SKM-1 treated with dmso at 0.1 percent for 144 hours (cell line): ENCODE results near the gene CHTF18.

Experiments used
- DNase-seq: peaks from one replicate; lab custom pipeline; 2025; ENCODE audit not compliant: unreplicated experiment; lab: John Stamatoyannopoulos, UW

CHTF18 gene

DNA sequence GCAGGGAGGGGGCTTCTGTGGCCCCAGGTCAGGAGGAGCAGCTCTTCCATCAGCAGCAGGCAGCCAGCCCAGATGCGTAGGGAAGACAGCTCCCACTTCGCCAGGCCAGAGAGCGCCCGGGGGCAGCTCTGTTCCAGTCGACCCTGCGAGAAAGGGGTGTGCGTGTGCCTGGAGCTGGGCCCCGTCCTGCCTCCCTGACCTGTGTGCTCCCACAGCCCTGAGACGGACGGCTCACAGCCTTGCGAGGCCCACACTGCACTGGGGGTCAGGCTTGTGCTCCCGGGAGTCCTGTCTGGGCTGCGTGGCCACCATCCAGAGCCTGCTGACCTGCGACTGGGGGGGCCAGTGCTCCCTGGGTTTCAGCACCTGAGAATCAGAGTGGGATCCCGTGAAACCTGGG is 28.4 kb upstream of the CHTF18 start:
- DNase-seq = no peak

DNA sequence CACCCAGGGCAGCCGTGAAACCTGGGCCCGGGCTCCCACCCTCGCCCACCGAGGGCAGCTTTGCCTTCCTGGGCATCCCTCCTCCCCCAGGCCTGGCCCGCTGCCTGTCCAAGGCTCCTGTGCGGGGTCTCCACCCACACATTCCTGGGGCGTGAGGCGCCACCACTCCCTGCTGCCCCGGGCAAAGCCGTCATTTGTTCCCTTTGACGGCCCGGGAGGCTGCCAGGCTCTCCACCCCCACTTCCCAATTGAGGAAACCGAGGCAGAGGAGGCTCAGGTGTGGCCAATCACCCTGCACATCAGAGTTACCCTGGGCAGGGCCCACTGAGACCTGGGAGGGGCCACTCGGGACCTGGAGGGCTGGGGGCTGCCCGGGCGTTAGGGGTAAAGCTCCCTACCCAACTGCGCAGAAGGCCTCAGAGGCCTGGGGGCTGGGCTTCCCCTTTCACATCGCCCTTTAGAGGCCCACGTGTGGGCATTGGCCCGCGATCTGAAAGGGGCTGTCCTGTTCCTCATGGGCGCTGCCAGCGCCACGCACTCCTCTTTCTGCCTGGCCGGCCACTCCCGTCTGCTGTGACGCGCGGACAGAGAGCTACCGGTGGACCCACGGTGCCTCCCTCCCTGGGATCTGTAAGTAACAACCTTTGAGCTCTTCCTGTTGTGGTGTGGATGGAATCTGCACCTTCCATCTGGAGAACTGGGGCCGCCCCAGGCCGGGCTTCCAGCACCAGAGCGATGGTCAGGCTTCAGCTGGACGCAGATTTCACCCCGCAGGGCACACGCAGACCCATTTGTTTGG is 27.7 kb upstream of the CHTF18 start, which contains the start of gene MSLN:
TSS of gene MSLN (plus strand) at position 190 of the 799 bp plus-strand sequence. CDS start 1,947 bp downstream, outside the sequence.
- no peak for DNase-seq

DNA sequence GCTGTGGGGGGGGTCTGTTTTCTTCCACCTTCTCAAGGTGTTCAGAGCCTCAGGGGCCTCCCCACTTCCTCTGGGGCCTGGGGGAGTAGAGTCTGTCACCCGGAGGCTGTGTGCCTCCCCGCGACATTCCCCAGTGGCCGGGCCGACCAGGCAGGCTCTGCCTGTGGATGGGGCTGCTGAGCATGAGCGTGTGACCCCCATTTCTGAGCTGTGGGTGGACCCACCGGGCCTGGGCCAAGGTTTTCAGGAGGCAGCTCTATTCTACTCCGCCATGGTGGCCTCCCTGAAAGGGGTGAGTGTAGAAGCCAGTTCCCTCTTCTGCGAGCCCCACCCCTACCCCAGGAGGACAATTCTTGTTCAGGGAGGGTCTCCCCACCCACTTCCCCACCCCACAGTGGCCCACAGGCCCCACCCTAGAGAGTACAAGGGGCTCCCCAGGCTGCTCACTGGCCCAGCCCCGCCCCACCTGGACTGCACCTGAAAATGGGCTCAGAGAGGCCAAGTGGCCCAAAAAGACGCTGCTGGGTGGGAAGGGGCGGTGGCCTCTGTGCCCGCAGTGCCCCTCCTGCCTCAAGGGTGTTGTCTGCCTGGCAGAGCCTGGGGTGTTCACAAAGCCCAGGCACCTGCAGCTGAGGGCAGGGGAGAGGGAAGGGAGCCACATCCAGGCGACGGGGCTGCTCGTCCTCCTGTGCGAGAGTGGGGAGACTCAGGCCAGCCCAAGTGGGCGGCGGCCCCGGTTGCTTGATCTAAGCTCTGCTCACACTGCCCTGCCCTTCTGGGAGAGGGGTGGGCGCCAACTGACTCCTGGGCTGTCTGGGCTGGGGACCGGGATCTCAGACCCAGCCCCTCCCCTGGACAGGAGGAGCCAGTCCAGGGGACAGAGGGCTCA is 26.6 kb upstream of the CHTF18 start:
- no peak for DNase-seq

DNA sequence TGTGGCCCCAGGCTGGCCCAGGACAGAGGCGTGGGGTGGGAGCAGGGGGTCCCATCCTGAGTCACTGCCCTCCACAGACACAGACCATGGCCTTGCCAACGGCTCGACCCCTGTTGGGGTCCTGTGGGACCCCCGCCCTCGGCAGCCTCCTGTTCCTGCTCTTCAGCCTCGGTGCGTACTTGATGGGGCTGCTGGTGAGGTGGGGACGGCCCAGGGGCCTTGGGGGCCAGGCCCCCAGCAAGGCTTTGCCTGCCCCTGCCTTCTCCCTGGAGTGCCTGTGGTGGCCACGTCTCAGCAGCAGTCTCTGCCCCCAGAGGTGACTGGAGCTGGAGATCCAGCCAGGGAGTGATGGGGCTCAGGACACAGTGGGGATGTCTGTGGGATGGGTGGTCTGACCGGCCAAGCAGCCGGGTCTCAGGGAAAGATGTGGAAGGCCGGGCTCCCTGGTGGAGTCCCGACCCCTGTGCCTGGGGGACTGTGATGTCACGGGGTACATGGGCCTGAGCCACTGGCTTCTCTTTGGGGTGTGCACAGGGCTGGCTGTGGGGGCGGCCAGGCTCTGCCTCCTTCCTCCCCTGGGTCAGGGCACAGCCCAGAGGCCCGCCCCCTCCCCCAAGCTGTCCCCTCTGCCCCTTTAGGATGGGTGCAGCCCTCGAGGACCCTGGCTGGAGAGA is 25.7 kb upstream of the CHTF18 start:
- DNase-seq = no peak

DNA sequence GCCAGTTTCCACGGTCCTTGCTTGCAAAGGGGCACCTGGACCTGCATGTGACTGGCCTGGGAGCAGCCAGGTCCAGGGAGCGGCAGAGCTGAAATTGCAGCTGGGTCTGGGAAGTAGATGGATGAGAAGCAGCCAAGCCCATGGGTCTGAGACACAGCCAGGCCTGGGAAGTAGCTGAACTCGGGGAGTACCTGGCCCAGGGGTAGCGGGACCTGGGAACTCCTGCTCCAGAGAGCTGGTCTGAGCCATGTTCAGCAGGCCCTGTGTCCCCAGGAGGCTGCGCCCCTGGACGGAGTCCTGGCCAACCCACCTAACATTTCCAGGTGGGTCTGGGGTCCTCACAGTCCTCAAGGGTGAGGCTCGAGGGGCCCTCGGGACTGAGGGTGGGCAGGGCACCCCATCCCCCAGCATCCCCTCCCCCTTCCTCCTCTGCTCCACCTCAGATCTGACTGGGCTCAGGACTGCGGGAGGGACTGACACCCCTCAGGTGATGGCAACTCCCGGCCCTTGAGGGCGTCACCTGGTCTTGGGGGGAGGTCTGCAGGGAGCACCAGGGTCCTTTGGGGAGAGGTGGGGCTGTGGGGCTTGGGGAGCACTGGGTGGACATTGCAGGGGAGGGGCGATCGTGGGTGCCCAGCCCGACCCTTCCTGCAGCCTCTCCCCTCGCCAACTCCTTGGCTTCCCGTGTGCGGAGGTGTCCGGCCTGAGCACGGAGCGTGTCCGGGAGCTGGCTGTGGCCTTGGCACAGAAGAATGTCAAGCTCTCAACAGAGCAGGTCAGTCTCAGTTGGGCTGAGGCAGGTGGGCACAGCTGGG is 24.8 kb upstream of the CHTF18 start:
- DNase-seq = no peak

DNA sequence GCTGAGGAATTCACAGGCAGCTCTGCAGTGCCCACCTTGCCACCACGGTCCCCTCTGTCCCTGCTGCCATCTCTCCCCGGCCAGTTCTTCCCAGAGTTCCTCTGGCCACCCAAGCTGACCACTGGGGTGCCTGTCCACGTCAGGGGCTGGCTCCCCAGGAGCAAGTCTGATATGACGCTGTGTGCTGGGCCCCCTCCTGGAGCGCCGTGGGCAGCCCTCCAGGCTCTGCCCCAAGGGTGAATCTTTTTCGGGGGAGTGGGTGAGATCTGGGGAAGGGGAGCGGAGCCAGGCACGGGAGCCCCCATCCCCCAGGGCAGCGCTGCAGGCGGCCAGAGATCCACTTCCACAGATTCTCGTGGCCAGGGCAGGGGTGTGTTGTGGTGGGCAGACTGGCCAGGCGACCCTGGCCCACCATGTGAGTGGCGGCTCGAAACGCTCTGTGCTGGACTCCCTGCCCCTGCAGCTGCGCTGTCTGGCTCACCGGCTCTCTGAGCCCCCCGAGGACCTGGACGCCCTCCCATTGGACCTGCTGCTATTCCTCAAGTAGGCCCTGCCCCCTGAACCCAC is 24.2 kb upstream of the CHTF18 start:
- DNase-seq = no peak

DNA sequence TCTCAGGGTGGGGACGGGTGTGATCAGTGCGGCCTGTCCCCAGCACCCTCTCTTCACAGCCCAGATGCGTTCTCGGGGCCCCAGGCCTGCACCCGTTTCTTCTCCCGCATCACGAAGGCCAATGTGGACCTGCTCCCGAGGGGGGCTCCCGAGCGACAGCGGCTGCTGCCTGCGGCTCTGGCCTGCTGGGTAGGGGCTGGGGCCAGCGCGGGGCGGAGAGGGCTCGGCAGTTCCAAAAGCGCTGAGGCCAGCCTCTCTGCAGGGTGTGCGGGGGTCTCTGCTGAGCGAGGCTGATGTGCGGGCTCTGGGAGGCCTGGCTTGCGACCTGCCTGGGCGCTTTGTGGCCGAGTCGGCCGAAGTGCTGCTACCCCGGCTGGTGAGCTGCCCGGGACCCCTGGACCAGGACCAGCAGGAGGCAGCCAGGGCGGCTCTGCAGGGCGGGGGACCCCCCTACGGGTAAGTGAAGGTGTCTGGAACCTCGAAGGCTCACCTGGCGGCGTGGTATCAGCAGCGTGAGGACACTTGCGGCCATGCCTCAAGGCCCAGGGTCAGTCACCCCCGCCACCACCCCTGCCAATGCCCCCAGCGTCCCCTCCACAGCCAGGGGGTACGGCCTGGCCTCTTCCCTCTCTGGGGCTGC is 23.5 kb upstream of the CHTF18 start:
- DNase-seq = no peak

DNA sequence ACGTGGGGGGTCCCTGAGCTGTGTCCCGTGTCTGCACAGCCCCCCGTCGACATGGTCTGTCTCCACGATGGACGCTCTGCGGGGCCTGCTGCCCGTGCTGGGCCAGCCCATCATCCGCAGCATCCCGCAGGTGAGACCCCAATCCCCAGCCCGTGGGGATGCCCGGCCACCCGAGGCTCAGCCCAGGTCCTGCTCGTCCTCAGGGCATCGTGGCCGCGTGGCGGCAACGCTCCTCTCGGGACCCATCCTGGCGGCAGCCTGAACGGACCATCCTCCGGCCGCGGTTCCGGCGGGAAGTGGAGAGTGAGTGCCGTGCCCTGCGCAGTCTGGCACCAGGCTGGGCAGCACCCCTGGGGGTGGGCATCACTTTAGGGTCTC is 22.9 kb upstream of the CHTF18 start:
- DNase-seq = no peak

DNA sequence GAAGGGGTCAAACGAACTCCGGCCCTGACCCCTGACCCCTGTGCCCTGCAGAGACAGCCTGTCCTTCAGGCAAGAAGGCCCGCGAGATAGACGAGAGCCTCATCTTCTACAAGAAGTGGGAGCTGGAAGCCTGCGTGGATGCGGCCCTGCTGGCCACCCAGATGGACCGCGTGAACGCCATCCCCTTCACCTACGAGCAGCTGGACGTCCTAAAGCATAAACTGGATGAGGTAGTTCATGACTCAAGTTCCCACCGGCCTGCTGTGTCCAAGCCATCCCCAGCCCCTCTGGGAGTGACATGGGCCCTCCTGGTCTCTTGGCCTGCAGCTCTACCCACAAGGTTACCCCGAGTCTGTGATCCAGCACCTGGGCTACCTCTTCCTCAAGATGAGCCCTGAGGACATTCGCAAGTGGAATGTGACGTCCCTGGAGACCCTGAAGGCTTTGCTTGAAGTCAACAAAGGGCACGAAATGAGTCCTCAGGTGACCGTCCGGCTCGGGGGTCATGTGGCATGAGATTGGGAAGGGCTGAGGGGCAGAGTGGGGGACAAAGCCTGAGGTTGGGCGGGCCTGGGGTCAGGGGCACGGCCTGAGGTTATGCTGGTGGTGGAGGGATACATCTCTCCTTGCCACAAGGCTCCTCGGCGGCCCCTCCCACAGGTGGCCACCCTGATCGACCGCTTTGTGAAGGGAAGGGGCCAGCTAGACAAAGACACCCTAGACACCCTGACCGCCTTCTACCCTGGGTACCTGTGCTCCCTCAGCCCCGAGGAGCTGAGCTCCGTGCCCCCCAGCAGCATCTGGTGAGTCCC is 22.2 kb upstream of the CHTF18 start:
- no peak for DNase-seq

DNA sequence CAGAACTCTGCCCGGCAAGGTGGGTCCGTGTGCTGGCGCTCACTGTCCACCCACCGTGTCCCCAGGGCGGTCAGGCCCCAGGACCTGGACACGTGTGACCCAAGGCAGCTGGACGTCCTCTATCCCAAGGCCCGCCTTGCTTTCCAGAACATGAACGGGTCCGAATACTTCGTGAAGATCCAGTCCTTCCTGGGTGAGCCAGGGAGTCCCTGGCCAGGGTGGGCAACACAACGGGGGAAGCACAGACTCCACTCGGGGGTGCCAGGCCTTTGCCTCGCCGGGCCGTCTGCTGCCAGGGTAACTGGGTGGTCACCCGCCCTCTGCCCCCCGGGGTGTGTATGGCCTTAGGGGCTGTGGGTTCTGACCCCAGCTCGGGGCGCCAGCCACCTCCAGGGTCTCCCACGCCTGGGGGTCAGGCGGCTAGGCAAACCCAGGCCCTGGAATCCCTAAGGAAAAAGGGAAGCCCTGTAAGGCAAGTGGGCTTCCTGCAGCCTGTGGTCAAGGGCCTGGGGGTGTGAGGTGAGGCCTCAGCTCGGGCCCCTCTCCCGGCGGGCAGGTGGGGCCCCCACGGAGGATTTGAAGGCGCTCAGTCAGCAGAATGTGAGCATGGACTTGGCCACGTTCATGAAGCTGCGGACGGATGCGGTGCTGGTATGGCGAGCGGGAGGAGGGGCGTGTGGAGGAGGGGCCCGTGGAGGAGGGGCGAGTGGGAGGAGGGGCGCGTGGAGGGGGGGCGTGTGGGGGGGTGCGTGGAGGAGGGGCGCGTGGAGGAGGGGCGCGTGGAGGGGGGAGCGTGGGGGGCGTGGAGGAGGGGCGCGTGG is 21.4 kb upstream of the CHTF18 start:
- DNase-seq = no peak

DNA sequence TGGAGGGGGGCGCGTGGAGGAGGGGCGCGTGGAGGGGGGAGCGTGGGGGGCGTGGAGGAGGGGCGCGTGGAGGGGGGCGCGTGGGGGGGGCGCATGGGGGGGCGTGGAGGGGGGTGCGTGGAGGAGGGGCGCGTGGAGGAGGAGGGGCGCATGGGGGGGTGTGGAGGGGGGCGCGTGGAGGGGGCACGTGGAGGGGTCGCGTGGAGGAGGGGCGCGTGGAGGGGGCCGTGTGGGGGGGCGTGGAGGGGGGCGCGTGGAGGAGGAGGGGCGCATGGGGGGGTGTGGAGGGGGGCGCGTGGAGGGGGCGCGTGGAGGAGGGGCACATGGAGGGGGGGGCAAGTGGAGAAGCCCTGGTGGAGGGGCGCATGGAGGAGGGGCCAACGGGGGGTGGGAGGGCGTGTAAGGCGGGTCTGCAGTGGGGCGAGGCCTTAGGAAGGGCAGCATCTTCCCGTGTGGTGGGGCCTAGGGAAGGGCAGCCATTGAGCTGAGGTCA is 20.6 kb upstream of the CHTF18 start:
- no peak for DNase-seq

DNA sequence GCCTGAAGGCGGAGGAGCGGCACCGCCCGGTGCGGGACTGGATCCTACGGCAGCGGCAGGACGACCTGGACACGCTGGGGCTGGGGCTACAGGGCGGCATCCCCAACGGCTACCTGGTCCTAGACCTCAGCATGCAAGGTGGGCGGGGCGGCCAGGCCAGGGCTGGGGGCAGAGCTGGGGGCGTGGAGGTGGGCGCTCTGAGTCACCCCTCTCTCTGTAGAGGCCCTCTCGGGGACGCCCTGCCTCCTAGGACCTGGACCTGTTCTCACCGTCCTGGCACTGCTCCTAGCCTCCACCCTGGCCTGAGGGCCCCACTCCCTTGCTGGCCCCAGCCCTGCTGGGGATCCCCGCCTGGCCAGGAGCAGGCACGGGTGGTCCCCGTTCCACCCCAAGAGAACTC is 20.0 kb upstream of the CHTF18 start:
- no peak for DNase-seq

DNA sequence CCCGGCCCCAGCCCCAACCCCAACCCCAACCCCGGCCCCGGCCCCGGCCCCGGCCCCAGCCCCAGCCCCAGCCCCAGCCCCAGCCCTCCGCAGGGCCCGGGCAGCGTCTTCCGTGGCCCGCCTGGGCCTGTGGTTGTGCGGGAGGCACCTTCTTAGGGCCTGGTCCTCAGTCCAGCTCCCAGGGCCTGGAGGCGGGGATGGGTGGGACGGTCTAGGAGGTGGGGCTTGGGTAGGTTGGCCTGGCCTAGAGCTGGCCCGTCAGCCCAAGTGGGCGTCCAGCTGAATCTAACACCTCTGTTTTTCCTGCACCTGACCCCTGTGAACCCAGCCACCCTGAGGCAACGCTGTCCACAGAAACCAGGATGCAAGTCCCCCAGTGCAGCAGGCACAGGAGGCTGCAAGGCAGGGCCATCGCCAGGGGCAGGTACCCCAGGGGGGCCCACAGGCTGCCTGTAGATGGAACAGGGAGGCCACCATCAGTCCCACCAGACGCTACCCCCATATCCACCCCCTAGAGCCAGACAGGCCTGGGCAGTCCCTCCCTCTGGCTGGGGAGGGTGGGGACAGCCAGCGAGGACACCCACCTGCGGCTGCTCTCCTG is 19.1 kb upstream of the CHTF18 start:
- DNase-seq = no peak

DNA sequence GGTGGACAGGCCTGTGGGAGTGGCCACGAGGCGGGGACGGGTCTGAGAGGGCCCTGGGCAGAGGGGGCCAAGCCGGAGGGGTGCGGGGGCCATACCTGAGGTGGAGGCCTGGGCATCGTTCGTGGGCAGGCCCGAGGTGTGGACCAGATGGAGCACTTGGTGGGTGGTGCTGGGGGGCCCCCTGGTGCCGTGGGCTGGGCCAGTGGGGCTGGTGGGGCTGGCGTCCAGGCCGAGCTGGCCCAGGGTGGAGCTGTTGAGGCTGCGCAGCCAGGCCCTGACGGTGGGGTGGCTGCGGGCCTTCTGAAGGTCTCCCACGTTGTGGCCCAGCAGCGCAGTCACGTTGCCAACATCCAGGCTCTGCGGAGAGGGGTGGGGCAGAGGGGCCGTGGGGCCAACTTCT is 18.5 kb upstream of the CHTF18 start:
- DNase-seq = no peak

DNA sequence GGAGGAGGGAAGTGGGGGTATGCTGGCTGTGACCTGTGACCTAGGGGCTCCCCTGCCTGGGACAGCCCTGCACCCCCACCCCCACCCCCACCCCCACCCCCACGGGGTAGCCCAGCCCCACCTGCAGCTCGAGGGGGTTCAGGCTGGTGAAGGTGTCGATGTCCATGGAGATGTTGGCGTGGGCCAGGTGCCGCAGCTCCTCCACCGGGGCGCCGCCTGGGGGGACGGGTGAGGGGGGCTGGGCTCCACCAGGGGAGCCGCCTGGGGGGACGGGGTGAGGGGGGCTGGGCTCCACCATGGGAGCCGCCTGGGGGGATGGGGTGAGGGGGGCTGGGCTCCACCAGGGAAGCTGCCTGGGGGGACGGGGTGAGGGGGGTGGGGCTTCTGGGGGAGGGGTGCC is 18.0 kb upstream of the CHTF18 start:
- DNase-seq = no peak

DNA sequence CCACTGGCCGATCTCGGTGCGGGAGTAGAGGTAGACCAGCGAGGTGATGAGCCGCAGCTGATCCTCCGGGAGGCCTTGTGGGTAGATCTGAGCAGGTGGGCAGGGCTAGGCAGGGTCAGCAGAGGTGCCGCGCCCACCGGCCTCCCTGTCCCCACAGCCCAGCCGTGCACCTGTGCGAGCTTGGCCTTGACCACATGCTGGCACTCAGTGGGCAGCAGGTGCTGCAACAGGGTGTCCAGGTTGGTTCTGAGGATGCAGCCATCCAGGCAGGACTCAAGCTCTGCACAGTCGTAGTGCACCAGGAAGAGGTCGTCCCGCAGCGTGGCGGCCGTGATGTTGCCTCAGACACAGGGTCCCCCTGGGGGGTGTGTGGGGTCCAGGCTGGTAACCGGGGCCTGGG is 15.5 kb upstream of the CHTF18 start:
- no peak for DNase-seq

DNA sequence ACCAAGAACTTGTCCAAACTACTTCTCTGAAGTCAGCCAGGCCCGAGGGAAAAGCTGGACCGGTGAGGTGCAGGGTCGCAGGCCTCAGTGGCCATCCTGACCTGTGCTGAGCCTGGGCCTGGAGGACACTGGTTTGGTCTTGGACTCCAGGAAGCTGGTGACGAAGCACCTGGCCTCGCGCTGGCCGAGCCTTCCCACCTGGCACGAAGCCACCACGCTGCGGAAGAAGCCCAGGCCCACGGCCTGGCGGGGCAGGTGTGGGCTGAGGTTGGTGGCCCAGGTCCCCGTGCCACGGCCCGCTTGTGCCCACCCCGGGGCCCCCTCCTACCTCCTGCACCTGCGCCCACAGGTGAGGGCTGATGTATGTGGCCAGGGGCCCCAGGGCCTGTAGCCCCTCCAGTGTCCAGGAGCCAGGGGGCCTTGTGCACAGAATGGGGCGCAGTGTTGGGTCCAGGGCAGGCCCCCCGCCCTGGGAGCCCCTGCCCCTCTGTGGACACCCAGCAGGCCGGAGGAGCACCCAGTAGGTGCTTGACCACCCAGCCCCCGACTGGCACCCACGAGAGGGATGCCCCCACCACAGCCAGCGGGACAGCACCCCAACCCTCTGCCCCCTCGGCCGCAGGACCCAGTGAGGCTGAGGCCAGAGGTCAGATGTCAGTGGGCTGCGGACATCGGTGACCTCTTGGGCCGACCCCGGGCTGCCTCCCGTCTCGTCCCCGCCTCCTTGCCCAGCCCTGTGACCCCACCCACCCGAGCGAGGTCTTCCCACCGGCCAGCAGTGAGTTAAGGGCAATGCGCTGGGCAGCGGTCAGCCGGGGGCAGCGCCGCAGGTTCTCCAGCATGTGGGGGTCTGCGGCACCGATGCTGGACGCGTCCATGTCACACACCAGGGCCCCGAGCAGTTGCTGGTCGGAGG is 14.1 kb upstream of the CHTF18 start:
- no peak for DNase-seq
